Prostate gland (tissue), 2 donors: Measurements from ENCODE around the gene SLF1. TPM values are rescaled to one million over a fixed set of nuclear protein-coding genes. Genes with fewer than 3 reads are reported as not detected.

Experiments
- DNase-seq: peaks from one replicate; pipeline ENCODE4 v3.0.0-alpha.2; 2019; ENCODE audit warnings: low spot score
- H3K27ac ChIP-seq, 2 donors: fragments of 200-600 bp; sonication (generic); 2 replicates each; pipeline ENCODE4 v1.5.1; 2017 to 2019
- H3K27me3 ChIP-seq: fragments of 200-600 bp; sonication (generic); replicated peaks from 2 replicates; pipeline ENCODE4 v1.5.1; 2019; ENCODE audit not compliant: insufficient read depth
- H3K36me3 ChIP-seq, 2 donors: fragments of 200-600 bp; sonication (generic); 1 replicate in 1 of 2; 2 replicates in 1 of 2; pipeline versions ENCODE4 v1.5.1 to v1.8.1; 2017 to 2019
- H3K4me1 ChIP-seq: fragments of 200-600 bp; sonication (generic); replicated peaks from 2 replicates; pipeline ENCODE4 v1.5.1; 2019
- H3K4me3 ChIP-seq, 2 donors: fragments of 200-600 bp; sonication (generic); 2 replicates each; pipeline ENCODE4 v1.5.1; 2017 to 2019
- H3K9me3 ChIP-seq: fragments of 200-600 bp; sonication (generic); 2 replicates; pipeline ENCODE4 v1.5.1; 2017
- POLR2A ChIP-seq: fragments of 450-650 bp; IDR thresholded peaks from one replicate; pipeline ENCODE4 v1.6.1; 2016; ENCODE audit warnings: antibody characterized with exemption, mild to moderate bottlenecking
- POLR2AphosphoS5 ChIP-seq: sonication (generic); formaldehyde crosslinking; IDR thresholded peaks from one replicate; pipeline ENCODE4 v1.6.1; 2017; ENCODE audit warnings: antibody characterized with exemption
- WGBS: methylation state at CpG from one replicate; pipeline ENCODE4 v1.1.5; 2018; 5-methylcytosine and 5-hydroxymethylcytosine counted together
- intact Hi-C: fragments of 100-400 bp; cut with DNase I; formaldehyde crosslinking; loops from one replicate; pipeline ENCODE4 v1.14.2; 2022
- total RNA-seq, 2 donors: library from RNA; depleted of rRNA; stranded (reverse); fragments of >200 nt; gene quantifications; one replicate each; pipeline ENCODE4 v1.1.0, GENCODE V29; 2016
- TF ChIP-seq, protein P1 (sequence below), 4 experiments: fragments of 200-600 bp in 2 of 4; fragments of 450-650 bp in 2 of 4; sonication (generic) in 2 of 4; IDR thresholded peaks; 1 replicate in 3 of 4; 2 replicates in 1 of 4; pipeline ENCODE4 v1.5.1; 2016 to 2019; ENCODE audit warnings: antibody characterized with exemption in 4 of 4, mild to moderate bottlenecking in 2 of 4, moderate library complexity in 2 of 4

SLF1 gene
- total RNA-seq, 2 donors from 2014 or later: 4.6 to 34.4 TPM

- Histone ChIP-seq H3K27me3 (no peaks in the 10 kb centered on the region), H3K36me3 (no peaks in the 10 kb centered on the region), H3K27ac (no peak overlapping the region), H3K9me3 (no peaks in the 10 kb centered on the region), H3K4me3 (no peak overlapping the region), H3K4me1 (no peaks in the 10 kb centered on the region)
- no peak for TF ChIP-seq POLR2A
- TF ChIP-seq, protein P1, sequence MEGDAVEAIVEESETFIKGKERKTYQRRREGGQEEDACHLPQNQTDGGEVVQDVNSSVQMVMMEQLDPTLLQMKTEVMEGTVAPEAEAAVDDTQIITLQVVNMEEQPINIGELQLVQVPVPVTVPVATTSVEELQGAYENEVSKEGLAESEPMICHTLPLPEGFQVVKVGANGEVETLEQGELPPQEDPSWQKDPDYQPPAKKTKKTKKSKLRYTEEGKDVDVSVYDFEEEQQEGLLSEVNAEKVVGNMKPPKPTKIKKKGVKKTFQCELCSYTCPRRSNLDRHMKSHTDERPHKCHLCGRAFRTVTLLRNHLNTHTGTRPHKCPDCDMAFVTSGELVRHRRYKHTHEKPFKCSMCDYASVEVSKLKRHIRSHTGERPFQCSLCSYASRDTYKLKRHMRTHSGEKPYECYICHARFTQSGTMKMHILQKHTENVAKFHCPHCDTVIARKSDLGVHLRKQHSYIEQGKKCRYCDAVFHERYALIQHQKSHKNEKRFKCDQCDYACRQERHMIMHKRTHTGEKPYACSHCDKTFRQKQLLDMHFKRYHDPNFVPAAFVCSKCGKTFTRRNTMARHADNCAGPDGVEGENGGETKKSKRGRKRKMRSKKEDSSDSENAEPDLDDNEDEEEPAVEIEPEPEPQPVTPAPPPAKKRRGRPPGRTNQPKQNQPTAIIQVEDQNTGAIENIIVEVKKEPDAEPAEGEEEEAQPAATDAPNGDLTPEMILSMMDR (IDR thresholded peaks at IDR 0.05): no peak
- WGBS: 93% methylated on average over 5 of the region's 5 CpGs
- no peak for DNase-seq
- intact Hi-C loops: no loop called here
Observed at GRCh38 chr5:94620256-94620655, 1.8 kb downstream of the SLF1 start.

GRCh38 chr5:94621763-94622162 lies 3.3 kb downstream of the SLF1 start:
- Histone ChIP-seq H3K9me3 (no peaks in the 10 kb centered on the region), H3K4me1 (no peaks in the 10 kb centered on the region), H3K27ac (no peak overlapping the region), H3K36me3 (no peaks in the 10 kb centered on the region), H3K27me3 (no peaks in the 10 kb centered on the region), H3K4me3 (no peak overlapping the region)
- 74% methylated on average over 5 of the region's 5 CpGs for WGBS
- intact Hi-C loops: no loop called here
- no peak for TF ChIP-seq POLR2A
- TF ChIP-seq, protein P1 (IDR thresholded peaks at IDR 0.05): no peak
- TF ChIP-seq POLR2AphosphoS5: no peak
- no peak for DNase-seq

DNA sequence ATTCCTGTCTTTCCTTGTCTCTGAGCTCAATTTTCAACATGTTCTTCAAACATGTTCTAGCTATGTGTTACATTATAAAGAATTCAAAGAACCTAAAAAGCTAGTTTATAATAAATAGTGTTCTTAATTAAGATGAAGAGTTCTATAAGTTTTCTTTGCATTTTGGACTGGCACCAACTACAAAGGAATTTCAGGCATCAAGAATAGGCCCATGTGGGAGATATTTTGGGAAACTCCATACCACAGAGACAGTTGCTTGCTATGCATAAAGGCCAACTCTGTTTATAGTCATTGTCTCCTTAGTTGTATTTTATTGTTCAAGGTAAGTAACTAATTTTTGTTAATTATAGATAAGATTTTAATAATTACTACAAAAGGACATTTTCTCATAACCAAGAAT lies 4.5 kb downstream of the SLF1 start:
- Histone ChIP-seq H3K4me3 (no peak overlapping the region), H3K27ac (no peak overlapping the region), H3K9me3 (no peaks in the 10 kb centered on the region), H3K36me3 (no peaks in the 10 kb centered on the region), H3K4me1 (no peaks in the 10 kb centered on the region), H3K27me3 (no peaks in the 10 kb centered on the region)
- intact Hi-C loops: no loop called here
- no peak for DNase-seq
- no peak for TF ChIP-seq POLR2A
- TF ChIP-seq, protein P1 (IDR thresholded peaks at IDR 0.05): no peak
- no peak for TF ChIP-seq POLR2AphosphoS5

GRCh38 chr5:94623877-94624276 lies 5.4 kb downstream of the SLF1 start:
- Histone ChIP-seq H3K27me3 (no peaks in the 10 kb centered on the region), H3K36me3 (no peaks in the 10 kb centered on the region), H3K27ac (no peak overlapping the region), H3K4me1 (no peaks in the 10 kb centered on the region), H3K9me3 (no peaks in the 10 kb centered on the region), H3K4me3 (no peak overlapping the region)
- DNase-seq: no peak
- no peak for TF ChIP-seq POLR2A
- 85% methylated on average over 2 of the region's 2 CpGs for WGBS
- intact Hi-C loops: no loop called here

DNA sequence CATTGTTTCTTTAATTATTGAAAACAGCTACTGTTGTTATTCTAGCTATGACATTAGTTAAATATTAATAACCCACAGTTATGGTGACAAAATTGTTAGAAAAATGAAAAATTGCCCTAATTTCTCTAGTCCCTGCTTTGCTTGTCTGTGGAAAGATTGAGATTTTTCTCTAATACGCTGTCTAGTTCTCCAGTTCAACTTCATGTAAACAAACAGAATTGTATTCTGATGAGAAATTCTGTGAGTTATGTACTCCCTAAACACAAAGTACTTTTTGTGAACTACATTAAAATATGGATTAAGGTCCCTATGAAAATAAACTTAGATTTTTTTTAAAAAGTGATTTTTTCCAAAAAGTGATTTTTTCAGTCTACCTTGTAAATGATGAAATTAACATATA lies 8.7 kb downstream of the SLF1 start:
- WGBS: 87% methylated on average over 1 of the region's 1 CpG
- H3K27me3 ChIP-seq: no peaks in the 10 kb centered on the region
- no peak overlapping the region for H3K27ac ChIP-seq
- intact Hi-C loops: no loop called here
- no peaks in the 10 kb centered on the region for H3K4me1 ChIP-seq
- no peaks in the 10 kb centered on the region for H3K9me3 ChIP-seq
- H3K4me3 ChIP-seq: no peak overlapping the region
- H3K36me3 ChIP-seq: no peaks in the 10 kb centered on the region
- no peak for TF ChIP-seq POLR2AphosphoS5
- no peak for TF ChIP-seq POLR2A
- TF ChIP-seq, protein P1 (IDR thresholded peaks at IDR 0.05): no peak
- DNase-seq: no peak
